ENCODE measurements around the gene EXD3.

- no peak for TF ChIP-seq EZH2 (IDR thresholded peaks at IDR 0.05; ENCODE audit: borderline replicate concordance, low read depth, low read length)
- TF ChIP-seq ELF4 (CRISPR knock-in tag; IDR thresholded peaks at IDR 0.05), result no peak
- TF ChIP-seq, protein P1, sequence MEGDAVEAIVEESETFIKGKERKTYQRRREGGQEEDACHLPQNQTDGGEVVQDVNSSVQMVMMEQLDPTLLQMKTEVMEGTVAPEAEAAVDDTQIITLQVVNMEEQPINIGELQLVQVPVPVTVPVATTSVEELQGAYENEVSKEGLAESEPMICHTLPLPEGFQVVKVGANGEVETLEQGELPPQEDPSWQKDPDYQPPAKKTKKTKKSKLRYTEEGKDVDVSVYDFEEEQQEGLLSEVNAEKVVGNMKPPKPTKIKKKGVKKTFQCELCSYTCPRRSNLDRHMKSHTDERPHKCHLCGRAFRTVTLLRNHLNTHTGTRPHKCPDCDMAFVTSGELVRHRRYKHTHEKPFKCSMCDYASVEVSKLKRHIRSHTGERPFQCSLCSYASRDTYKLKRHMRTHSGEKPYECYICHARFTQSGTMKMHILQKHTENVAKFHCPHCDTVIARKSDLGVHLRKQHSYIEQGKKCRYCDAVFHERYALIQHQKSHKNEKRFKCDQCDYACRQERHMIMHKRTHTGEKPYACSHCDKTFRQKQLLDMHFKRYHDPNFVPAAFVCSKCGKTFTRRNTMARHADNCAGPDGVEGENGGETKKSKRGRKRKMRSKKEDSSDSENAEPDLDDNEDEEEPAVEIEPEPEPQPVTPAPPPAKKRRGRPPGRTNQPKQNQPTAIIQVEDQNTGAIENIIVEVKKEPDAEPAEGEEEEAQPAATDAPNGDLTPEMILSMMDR (IDR thresholded peaks at IDR 0.05 in 2 of 3, conservative IDR thresholded peaks at IDR 0.05 in 1 of 3; ENCODE audit: insufficient read depth in 2 of 3, low read depth in 1 of 3, low read length in 3 of 3), result peak in 1 of 3 experiments; percentile 42; a peak in 2 of 6 replicates
- no peak for TF ChIP-seq HDAC8 (tag; IDR thresholded peaks at IDR 0.05)
- no peak for TF ChIP-seq NCOA1 (IDR thresholded peaks at IDR 0.05; ENCODE audit: low read depth)
- no peak for TF ChIP-seq TAF7 (tag; IDR thresholded peaks at IDR 0.05)
- no peak for TF ChIP-seq LARP7 (IDR thresholded peaks at IDR 0.05)
- no peak for TF ChIP-seq ZNF165 (CRISPR knock-in tag; IDR thresholded peaks at IDR 0.05; ENCODE audit: borderline replicate concordance)
- TF ChIP-seq, protein P2, sequence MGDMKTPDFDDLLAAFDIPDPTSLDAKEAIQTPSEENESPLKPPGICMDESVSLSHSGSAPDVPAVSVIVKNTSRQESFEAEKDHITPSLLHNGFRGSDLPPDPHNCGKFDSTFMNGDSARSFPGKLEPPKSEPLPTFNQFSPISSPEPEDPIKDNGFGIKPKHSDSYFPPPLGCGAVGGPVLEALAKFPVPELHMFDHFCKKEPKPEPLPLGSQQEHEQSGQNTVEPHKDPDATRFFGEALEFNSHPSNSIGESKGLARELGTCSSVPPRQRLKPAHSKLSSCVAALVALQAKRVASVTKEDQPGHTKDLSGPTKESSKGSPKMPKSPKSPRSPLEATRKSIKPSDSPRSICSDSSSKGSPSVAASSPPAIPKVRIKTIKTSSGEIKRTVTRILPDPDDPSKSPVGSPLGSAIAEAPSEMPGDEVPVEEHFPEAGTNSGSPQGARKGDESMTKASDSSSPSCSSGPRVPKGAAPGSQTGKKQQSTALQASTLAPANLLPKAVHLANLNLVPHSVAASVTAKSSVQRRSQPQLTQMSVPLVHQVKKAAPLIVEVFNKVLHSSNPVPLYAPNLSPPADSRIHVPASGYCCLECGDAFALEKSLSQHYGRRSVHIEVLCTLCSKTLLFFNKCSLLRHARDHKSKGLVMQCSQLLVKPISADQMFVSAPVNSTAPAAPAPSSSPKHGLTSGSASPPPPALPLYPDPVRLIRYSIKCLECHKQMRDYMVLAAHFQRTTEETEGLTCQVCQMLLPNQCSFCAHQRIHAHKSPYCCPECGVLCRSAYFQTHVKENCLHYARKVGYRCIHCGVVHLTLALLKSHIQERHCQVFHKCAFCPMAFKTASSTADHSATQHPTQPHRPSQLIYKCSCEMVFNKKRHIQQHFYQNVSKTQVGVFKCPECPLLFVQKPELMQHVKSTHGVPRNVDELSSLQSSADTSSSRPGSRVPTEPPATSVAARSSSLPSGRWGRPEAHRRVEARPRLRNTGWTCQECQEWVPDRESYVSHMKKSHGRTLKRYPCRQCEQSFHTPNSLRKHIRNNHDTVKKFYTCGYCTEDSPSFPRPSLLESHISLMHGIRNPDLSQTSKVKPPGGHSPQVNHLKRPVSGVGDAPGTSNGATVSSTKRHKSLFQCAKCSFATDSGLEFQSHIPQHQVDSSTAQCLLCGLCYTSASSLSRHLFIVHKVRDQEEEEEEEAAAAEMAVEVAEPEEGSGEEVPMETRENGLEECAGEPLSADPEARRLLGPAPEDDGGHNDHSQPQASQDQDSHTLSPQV (IDR thresholded peaks at IDR 0.05), result no peak
- TF ChIP-seq, protein P3, sequence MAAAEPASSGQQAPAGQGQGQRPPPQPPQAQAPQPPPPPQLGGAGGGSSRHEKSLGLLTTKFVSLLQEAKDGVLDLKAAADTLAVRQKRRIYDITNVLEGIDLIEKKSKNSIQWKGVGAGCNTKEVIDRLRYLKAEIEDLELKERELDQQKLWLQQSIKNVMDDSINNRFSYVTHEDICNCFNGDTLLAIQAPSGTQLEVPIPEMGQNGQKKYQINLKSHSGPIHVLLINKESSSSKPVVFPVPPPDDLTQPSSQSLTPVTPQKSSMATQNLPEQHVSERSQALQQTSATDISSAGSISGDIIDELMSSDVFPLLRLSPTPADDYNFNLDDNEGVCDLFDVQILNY (CRISPR knock-in tag; IDR thresholded peaks at IDR 0.05), result no peak
Measured at GRCh38 chr9:137294681-137295237, 128.2 kb downstream of the EXD3 start.
